HepG2 (cell line): Measurements from ENCODE around the gene PASK. TPM values are rescaled to one million over a fixed set of nuclear protein-coding genes. Genes with fewer than 3 reads are reported as not detected.
A peak's percentile ranks its signal among the peaks of the same experiment; 100 is the strongest.

ENCODE experiments used
- ELF1 ChIP-seq: sonication (generic); formaldehyde crosslinking; IDR thresholded peaks from 2 replicates; pipeline ENCODE4 v1.4.0; 2020; ENCODE audit warnings: missing genetic modification reagents
- ETS1 ChIP-seq: sonication (generic); formaldehyde crosslinking; IDR thresholded peaks from 2 replicates; pipeline ENCODE4 v1.4.0; 2020; ENCODE audit warnings: missing genetic modification reagents
- EZH2 ChIP-seq: conservative IDR thresholded peaks from 2 replicates; pipeline ENCODE4 v1.6.1; 2012; ENCODE audit warnings: mild to moderate bottlenecking, low read depth, low read length, moderate library complexity
- HMG20A ChIP-seq: IDR thresholded peaks from 2 replicates; pipeline ENCODE4 v1.6.1; 2016; ENCODE audit warnings: borderline replicate concordance
- HOXD1 ChIP-seq: sonication (generic); formaldehyde crosslinking; IDR thresholded peaks from 2 replicates; pipeline ENCODE4 v1.5.0; 2020; ENCODE audit warnings: missing genetic modification reagents
- MEF2D ChIP-seq: sonication (generic); formaldehyde crosslinking; IDR thresholded peaks from 2 replicates; pipeline ENCODE4 v1.5.1; 2020; ENCODE audit warnings: mild to moderate bottlenecking, missing genetic modification reagents
- MTERF4 ChIP-seq: sonication (generic); formaldehyde crosslinking; IDR thresholded peaks from 2 replicates; pipeline ENCODE4 v1.8.0; 2023; ENCODE audit warnings: mild to moderate bottlenecking, missing genetic modification reagents
- NCOR1 ChIP-seq: fragments of 200-600 bp; sonication (generic); IDR thresholded peaks from 2 replicates; pipeline ENCODE4 v1.7.0; 2017; ENCODE audit warnings: antibody characterized with exemption, low read length, borderline replicate concordance
- SIX1 ChIP-seq: sonication (generic); formaldehyde crosslinking; IDR thresholded peaks from 2 replicates; pipeline ENCODE4 v1.4.0; 2020; ENCODE audit warnings: missing genetic modification reagents, borderline replicate concordance
- SKIL ChIP-seq: sonication (generic); formaldehyde crosslinking; IDR thresholded peaks from 2 replicates; pipeline ENCODE4 v1.8.0; 2022; ENCODE audit warnings: missing genetic modification reagents, mild to moderate bottlenecking, moderate library complexity, borderline replicate concordance
- SUZ12 ChIP-seq: fragments of 150-350 bp; IDR thresholded peaks from 2 replicates; pipeline ENCODE4 v1.6.1; 2014; ENCODE audit warnings: low read depth, low read length
- TBL1XR1 ChIP-seq: fragments of 150-350 bp; IDR thresholded peaks from 2 replicates; pipeline ENCODE4 v1.6.1; 2014; ENCODE audit warnings: borderline replicate concordance, low read length; ENCODE audit not compliant: partially characterized antibody
- ZBTB34 ChIP-seq: sonication (generic); formaldehyde crosslinking; IDR thresholded peaks from 2 replicates; pipeline ENCODE4 v1.8.0; 2022; ENCODE audit warnings: mild to moderate bottlenecking, missing genetic modification reagents
- ZFAT ChIP-seq: sonication (generic); formaldehyde crosslinking; conservative IDR thresholded peaks from 2 replicates; pipeline ENCODE4 v1.8.1; 2023; ENCODE audit warnings: missing genetic modification reagents, inconsistent platforms
- ZNF235 ChIP-seq: sonication (generic); formaldehyde crosslinking; IDR thresholded peaks from 2 replicates; pipeline ENCODE4 v1.8.1; 2023; ENCODE audit warnings: mild to moderate bottlenecking, missing genetic modification reagents, borderline replicate concordance
- ZNF263 ChIP-seq: sonication (generic); formaldehyde crosslinking; IDR thresholded peaks from 2 replicates; pipeline ENCODE4 v1.4.0; 2020; ENCODE audit warnings: missing genetic modification reagents
- ZNF33A ChIP-seq: sonication (generic); formaldehyde crosslinking; IDR thresholded peaks from 2 replicates; pipeline ENCODE4 v1.5.1; 2020; ENCODE audit warnings: missing genetic modification reagents, mild to moderate bottlenecking, moderate library complexity, borderline replicate concordance
- ZNF644 ChIP-seq: IDR thresholded peaks from 2 replicates; pipeline ENCODE4 v1.6.1; 2016; ENCODE audit warnings: low read depth
- ZNF713 ChIP-seq: sonication (generic); formaldehyde crosslinking; IDR thresholded peaks from 2 replicates; pipeline ENCODE4 v1.4.0; 2020; ENCODE audit warnings: mild to moderate bottlenecking, missing genetic modification reagents
- ZNF737 ChIP-seq: sonication (generic); formaldehyde crosslinking; IDR thresholded peaks from 2 replicates; pipeline ENCODE4 v1.5.0; 2020; ENCODE audit warnings: missing genetic modification reagents, mild to moderate bottlenecking, borderline replicate concordance
- ZNF747 ChIP-seq: sonication (generic); formaldehyde crosslinking; IDR thresholded peaks from 2 replicates; pipeline ENCODE4 v1.8.1; 2023; ENCODE audit warnings: missing genetic modification reagents, mild to moderate bottlenecking, borderline replicate concordance
- ZSCAN5A ChIP-seq: sonication (generic); formaldehyde crosslinking; IDR thresholded peaks from 2 replicates; pipeline ENCODE4 v1.8.0; 2022; ENCODE audit warnings: mild to moderate bottlenecking, missing genetic modification reagents, borderline replicate concordance
- polyA plus RNA-seq, 8 experiments: library from polyadenylated mRNA; depleted of rRNA in 3 of 8; stranded (reverse) in 7 of 8; unstranded in 1 of 8; fragments of >200 nt; fragmentation: Illumina TruSeq in 4 of 8; extraction: Trizol in 4 of 8; gene quantifications; 2 replicates each; pipeline versions ENCODE4 v1.2.1 to v1.2.3, GENCODE V29; 2011 to 2016; ENCODE audit warnings: low read depth in 4 of 8, missing spikeins in 1 of 8, mixed read lengths in 1 of 8; ENCODE audit not compliant: insufficient read depth in 1 of 8
- total RNA-seq, 5 experiments: library from RNA; depleted of rRNA; stranded (reverse); fragments of >200 nt; fragmentation: Illumina TruSeq; extraction: Trizol; gene quantifications; 2 replicates each; pipeline ENCODE4 v1.2.3, GENCODE V29; 2016; ENCODE audit warnings: low read depth in 1 of 5

PASK gene
- total and polyA plus RNA-seq, 2 of the 13 experiments (the other 11 are each of a cell fraction or from before 2014, with no cell fraction given): 6.9 to 17.0 TPM

GRCh38 chr2:241149925-241150659 is 820 bp upstream of the PASK start, which contains the start of gene PPP1R7 (continued):
- TF ChIP-seq ZNF747 (CRISPR knock-in tag) (peak; percentile 53), ZNF737 (no peak), ZBTB34 (no peak; the same call in 1 of the 2 replicates), HOXD1 (CRISPR knock-in tag) (no peak), SIX1 (CRISPR knock-in tag) (no peak), ZNF33A (CRISPR knock-in tag) (no peak), TBL1XR1 (peak; percentile 57), ZNF235 (CRISPR knock-in tag) (peak; percentile 67; the same call in 1 of the 2 replicates), ZNF644 (no peak), SKIL (CRISPR knock-in tag) (no peak), ZNF713 (CRISPR knock-in tag) (0 out of 2 replicates have a peak, but pooled peaks have one; percentile 40), ETS1 (CRISPR knock-in tag) (no peak), ZFAT (CRISPR knock-in tag) (no peak), ZNF263 (no peak), ELF1 (peak; percentile 95), NCOR1 (no peak), SUZ12 (peak; percentile 82), MEF2D (CRISPR knock-in tag) (0 out of 2 replicates have a peak, but pooled peaks have one; percentile 32), EZH2 (no peak), HMG20A (CRISPR knock-in tag) (no peak), ZSCAN5A (CRISPR knock-in tag) (no peak), MTERF4 (CRISPR knock-in tag) (no peak)
